ENCODE data around the gene KPNB1. TPM values are rescaled to one million over a fixed set of nuclear protein-coding genes. Genes with fewer than 3 reads are reported as not detected.

KPNB1 gene
- polyA plus RNA-seq, 1 donor from 2014 or later, result 117 TPM

DNA sequence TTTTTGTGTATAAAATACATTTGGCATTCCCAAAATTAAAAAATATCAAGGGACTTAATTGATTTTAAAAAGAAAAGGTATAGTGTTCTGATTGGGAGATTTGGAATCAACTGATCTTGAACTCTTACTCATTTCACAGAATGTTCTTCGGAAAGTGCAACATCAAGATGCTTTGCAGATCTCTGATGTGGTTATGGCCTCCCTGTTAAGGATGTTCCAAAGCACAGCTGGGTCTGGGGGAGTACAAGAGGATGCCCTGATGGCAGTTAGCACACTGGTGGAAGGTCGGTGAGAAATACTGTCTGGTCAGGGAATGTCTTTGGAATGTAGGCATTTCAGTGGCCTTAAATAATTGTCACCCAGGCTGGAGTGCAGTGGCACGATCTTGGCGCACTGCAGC lies 24.8 kb downstream of the KPNB1 start:
- Histone ChIP-seq H3K4me2 (ENCODE audit: low read length) (no peak overlapping the region), H3K9ac (ENCODE audit: low read length) (no peak overlapping the region), H3K79me2 (replicated peaks; ENCODE audit: insufficient read depth, low read length) (peaks cover 4% of the 10 kb centered on the region), H3K36me3 (ENCODE audit: insufficient read depth, low read length) (peaks cover 26% of the 10 kb centered on the region), H3K9me3 (ENCODE audit: low read length) (no peaks in the 10 kb centered on the region), H2AFZ (ENCODE audit: low read depth, low read length) (no peak overlapping the region), H3K4me3 (ENCODE audit: low read length) (no peak overlapping the region), H3K27me3 (ENCODE audit: insufficient read depth, low read depth, low read length) (no peaks in the 10 kb centered on the region), H4K20me1 (ENCODE audit: insufficient read depth) (no peaks in the 10 kb centered on the region), H3K27ac (ENCODE audit: low read length) (no peak overlapping the region), H3F3A (ENCODE audit: insufficient read depth, low read length, poor library complexity, severe bottlenecking) (no peaks in the 10 kb centered on the region), H3K9me2 (ENCODE audit: insufficient read depth, low read length) (no peaks in the 10 kb centered on the region)
- TF ChIP-seq MXI1 (conservative IDR thresholded peaks at IDR 0.05; ENCODE audit: poor library complexity, severe bottlenecking) (no peak), EZH2 (IDR thresholded peaks at IDR 0.05; ENCODE audit: borderline replicate concordance, insufficient read depth, low read length, poor library complexity, severe bottlenecking) (no peak), SMC3 (conservative IDR thresholded peaks at IDR 0.05; ENCODE audit: poor library complexity) (no peak), RAD21 (conservative IDR thresholded peaks at IDR 0.05) (no peak), POLR2AphosphoS5 (IDR thresholded peaks at IDR 0.05) (no peak), EP300 (conservative IDR thresholded peaks at IDR 0.05; ENCODE audit: poor library complexity, severe bottlenecking) (no peak), TAF1 (IDR thresholded peaks at IDR 0.05; ENCODE audit: low read depth) (no peak)
- TF ChIP-seq, protein P1, sequence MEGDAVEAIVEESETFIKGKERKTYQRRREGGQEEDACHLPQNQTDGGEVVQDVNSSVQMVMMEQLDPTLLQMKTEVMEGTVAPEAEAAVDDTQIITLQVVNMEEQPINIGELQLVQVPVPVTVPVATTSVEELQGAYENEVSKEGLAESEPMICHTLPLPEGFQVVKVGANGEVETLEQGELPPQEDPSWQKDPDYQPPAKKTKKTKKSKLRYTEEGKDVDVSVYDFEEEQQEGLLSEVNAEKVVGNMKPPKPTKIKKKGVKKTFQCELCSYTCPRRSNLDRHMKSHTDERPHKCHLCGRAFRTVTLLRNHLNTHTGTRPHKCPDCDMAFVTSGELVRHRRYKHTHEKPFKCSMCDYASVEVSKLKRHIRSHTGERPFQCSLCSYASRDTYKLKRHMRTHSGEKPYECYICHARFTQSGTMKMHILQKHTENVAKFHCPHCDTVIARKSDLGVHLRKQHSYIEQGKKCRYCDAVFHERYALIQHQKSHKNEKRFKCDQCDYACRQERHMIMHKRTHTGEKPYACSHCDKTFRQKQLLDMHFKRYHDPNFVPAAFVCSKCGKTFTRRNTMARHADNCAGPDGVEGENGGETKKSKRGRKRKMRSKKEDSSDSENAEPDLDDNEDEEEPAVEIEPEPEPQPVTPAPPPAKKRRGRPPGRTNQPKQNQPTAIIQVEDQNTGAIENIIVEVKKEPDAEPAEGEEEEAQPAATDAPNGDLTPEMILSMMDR (IDR thresholded peaks at IDR 0.05; ENCODE audit: poor library complexity, severe bottlenecking), result no peak
- TF ChIP-seq, protein P2, sequence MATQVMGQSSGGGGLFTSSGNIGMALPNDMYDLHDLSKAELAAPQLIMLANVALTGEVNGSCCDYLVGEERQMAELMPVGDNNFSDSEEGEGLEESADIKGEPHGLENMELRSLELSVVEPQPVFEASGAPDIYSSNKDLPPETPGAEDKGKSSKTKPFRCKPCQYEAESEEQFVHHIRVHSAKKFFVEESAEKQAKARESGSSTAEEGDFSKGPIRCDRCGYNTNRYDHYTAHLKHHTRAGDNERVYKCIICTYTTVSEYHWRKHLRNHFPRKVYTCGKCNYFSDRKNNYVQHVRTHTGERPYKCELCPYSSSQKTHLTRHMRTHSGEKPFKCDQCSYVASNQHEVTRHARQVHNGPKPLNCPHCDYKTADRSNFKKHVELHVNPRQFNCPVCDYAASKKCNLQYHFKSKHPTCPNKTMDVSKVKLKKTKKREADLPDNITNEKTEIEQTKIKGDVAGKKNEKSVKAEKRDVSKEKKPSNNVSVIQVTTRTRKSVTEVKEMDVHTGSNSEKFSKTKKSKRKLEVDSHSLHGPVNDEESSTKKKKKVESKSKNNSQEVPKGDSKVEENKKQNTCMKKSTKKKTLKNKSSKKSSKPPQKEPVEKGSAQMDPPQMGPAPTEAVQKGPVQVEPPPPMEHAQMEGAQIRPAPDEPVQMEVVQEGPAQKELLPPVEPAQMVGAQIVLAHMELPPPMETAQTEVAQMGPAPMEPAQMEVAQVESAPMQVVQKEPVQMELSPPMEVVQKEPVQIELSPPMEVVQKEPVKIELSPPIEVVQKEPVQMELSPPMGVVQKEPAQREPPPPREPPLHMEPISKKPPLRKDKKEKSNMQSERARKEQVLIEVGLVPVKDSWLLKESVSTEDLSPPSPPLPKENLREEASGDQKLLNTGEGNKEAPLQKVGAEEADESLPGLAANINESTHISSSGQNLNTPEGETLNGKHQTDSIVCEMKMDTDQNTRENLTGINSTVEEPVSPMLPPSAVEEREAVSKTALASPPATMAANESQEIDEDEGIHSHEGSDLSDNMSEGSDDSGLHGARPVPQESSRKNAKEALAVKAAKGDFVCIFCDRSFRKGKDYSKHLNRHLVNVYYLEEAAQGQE (IDR thresholded peaks at IDR 0.05; ENCODE audit: borderline replicate concordance), result no peak

DNA sequence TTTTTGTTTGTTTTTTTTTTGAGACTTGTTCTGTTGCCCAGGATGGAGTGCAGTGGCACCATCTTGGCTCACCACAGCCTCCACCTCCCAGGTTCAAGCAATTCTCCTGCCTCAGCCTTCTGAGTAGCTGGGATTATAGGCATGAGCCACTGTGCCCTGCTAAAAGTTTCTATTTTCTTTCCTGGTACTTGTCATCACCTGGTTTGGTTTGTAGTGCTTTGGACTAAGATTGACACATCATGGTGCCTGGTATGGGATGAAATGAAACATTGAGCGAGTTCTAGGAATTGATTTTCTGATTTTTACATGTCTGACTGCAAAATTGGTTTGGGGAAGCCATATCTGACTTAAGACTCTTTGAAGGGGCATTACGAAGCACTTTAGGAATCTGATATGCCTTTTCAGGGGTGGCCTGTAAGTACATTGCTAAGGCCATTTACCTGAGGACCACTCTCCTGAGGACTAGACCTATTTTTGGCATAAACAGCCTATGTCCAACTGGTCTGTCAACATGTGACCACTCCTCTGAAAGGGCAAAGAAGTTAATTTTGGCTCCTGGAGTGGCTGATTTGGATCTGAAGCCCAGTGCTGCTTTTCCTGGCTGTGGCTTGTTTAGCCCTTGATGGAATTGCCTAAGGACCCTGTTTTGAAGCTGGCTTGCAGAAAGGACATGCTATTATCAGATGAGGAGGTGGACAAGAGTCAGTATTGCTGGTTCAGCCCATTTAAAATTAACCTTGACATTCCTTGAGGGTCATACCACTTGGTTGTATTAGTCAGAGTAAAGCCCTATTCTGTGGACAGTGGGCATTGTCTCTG lies 25.9 kb downstream of the KPNB1 start:
- H3K4me3 ChIP-seq (ENCODE audit: low read length), result no peak overlapping the region

More for the DNA sequence above, 25.9 kb downstream of the KPNB1 start:
- H4K20me1 ChIP-seq (ENCODE audit: insufficient read depth), result no peaks in the 10 kb centered on the region
- H2AFZ ChIP-seq (ENCODE audit: low read depth, low read length), result no peak overlapping the region
- H3K4me2 ChIP-seq (ENCODE audit: low read length), result no peak overlapping the region
- H3K36me3 ChIP-seq (ENCODE audit: insufficient read depth, low read length), result peaks cover 26% of the 10 kb centered on the region
- TF ChIP-seq TAF1 (IDR thresholded peaks at IDR 0.05; ENCODE audit: low read depth) (no peak), EP300 (conservative IDR thresholded peaks at IDR 0.05; ENCODE audit: poor library complexity, severe bottlenecking) (no peak), EZH2 (IDR thresholded peaks at IDR 0.05; ENCODE audit: borderline replicate concordance, insufficient read depth, low read length, poor library complexity, severe bottlenecking) (no peak), RAD21 (conservative IDR thresholded peaks at IDR 0.05) (no peak), SMC3 (conservative IDR thresholded peaks at IDR 0.05; ENCODE audit: poor library complexity) (no peak)
- no peaks in the 10 kb centered on the region for H3F3A ChIP-seq (ENCODE audit: insufficient read depth, low read length, poor library complexity, severe bottlenecking)
- H3K27ac ChIP-seq (ENCODE audit: low read length), result no peak overlapping the region
- no peak overlapping the region for H3K9ac ChIP-seq (ENCODE audit: low read length)
- H3K27me3 ChIP-seq (ENCODE audit: insufficient read depth, low read depth, low read length), result no peaks in the 10 kb centered on the region
- H3K79me2 ChIP-seq (replicated peaks; ENCODE audit: insufficient read depth, low read length), result peaks cover 4% of the 10 kb centered on the region
- H3K9me3 ChIP-seq (ENCODE audit: low read length), result no peaks in the 10 kb centered on the region
- H3K9me2 ChIP-seq (ENCODE audit: insufficient read depth, low read length), result no peaks in the 10 kb centered on the region
